HCT116 (cell line): ENCODE data around the gene TMEM134. TPM values are rescaled to one million over a fixed set of nuclear protein-coding genes. Genes with fewer than 3 reads are reported as not detected.

Experiments
- ATAC-seq: fragments of 200-7000 bp; cut with Tn5 transposase; 2 replicates; pipeline ENCODE4 v1.9.1; 2020; ENCODE audit warnings: mild to moderate bottlenecking, moderate library complexity
- BruUV-seq: library from RNA; stranded (reverse); fragments of 400-500 nt; replicated peaks from 2 replicates; lab custom pipeline; 2021; lab: Mats Ljungman, UMichigan
- CTCF ChIA-PET: fragments of 300-600 bp; sonication (Branson Sonifier 250); formaldehyde crosslinking; loops from one replicate; lab custom pipeline; 2021; ENCODE audit warnings: antibody characterized with exemption; lab: Charles Lee
- POLR2A ChIA-PET: fragments of 300-600, 350-600 bp; sonication (Branson Sonifier 250); formaldehyde crosslinking; loops from one replicate; lab custom pipeline; 2021; ENCODE audit warnings: antibody characterized with exemption; lab: Charles Lee
- RAD21 ChIA-PET, 2 experiments: fragments of 300-600 bp; sonication (Branson Sonifier 250); formaldehyde crosslinking; loops; one replicate each; lab custom pipeline; 2023; ENCODE audit warnings: low total read pairs in 2 of 2; ENCODE audit not compliant: uncharacterized antibody in 2 of 2, unreplicated experiment in 2 of 2, low non-redundant PET in 1 of 2; lab: Charles Lee
- DNase-seq: peaks from one replicate; pipeline ENCODE4 v3.0.0-alpha.2; 2010; ENCODE audit warnings: low read depth, low spot score
- H2AFZ ChIP-seq: fragments of 200-600 bp; shearing (Covaris generic), sonication (generic); 2 replicates; pipeline ENCODE4 v1.6.1; 2017; ENCODE audit warnings: low read depth, mixed run types, mixed read lengths, antibody characterized with exemption, low read length; ENCODE audit not compliant: poor library complexity, severe bottlenecking
- H3K27ac ChIP-seq: 2 replicates; pipeline ENCODE4 v1.5.1; 2012; ENCODE audit warnings: low read depth, low read length
- H3K27me3 ChIP-seq: fragments of 200-600 bp; sonication (generic); 2 replicates; pipeline ENCODE4 v1.6.1; 2016; ENCODE audit warnings: mixed run types, low read length, mixed read lengths; ENCODE audit not compliant: insufficient read depth
- H3K36me3 ChIP-seq, 2 experiments: fragments of 200-500 bp in 1 of 2; fragments of 200-600 bp in 1 of 2; sonication (Bioruptor generic) in 1 of 2; sonication (generic) in 1 of 2; 2 replicates each; pipeline versions ENCODE4 v1.5.1 to v1.6.1; 2014 to 2016; ENCODE audit warnings: low read length in 2 of 2, inconsistent platforms in 1 of 2, mixed read lengths in 1 of 2, mixed run types in 1 of 2; ENCODE audit not compliant: insufficient read depth in 2 of 2, control insufficient read depth in 1 of 2
- H3K4me1 ChIP-seq, 2 experiments: fragments of 200-600 bp in 1 of 2; sonication (generic) in 1 of 2; 2 replicates each; pipeline versions ENCODE4 v1.5.1 to v1.6.1; 2012 to 2017; ENCODE audit warnings: low read length in 2 of 2, inconsistent platforms in 1 of 2, mild to moderate bottlenecking in 1 of 2, mixed read lengths in 1 of 2, mixed run types in 1 of 2, moderate library complexity in 1 of 2; ENCODE audit not compliant: insufficient read depth in 2 of 2, control insufficient read depth in 1 of 2
- H3K4me2 ChIP-seq: fragments of 200-600 bp; sonication (generic); 2 replicates; pipeline ENCODE4 v1.6.1; 2017; ENCODE audit warnings: mixed run types, low read length, mixed read lengths
- H3K4me3 ChIP-seq, 2 experiments: fragments of 200-600 bp in 1 of 2; sonication (generic) in 1 of 2; replicated peaks in 1 of 2; 2 replicates each; pipeline ENCODE4 v1.5.1; 2011 to 2016; ENCODE audit warnings: low read length in 2 of 2, control low read depth in 1 of 2, low read depth in 1 of 2, mild to moderate bottlenecking in 1 of 2, mixed read lengths in 1 of 2, mixed run types in 1 of 2
- H3K79me2 ChIP-seq: fragments of 200-600 bp; sonication (generic); 2 replicates; pipeline ENCODE4 v1.6.1; 2017; ENCODE audit warnings: mild to moderate bottlenecking, mixed run types, low read length, moderate library complexity, mixed read lengths; ENCODE audit not compliant: insufficient read depth
- H3K9ac ChIP-seq: fragments of 200-600 bp; sonication (generic); 2 replicates; pipeline ENCODE4 v1.6.1; 2016; ENCODE audit warnings: low read length, mixed read lengths
- H3K9me2 ChIP-seq: fragments of 200-600 bp; sonication (generic), shearing (Covaris generic); 2 replicates; pipeline ENCODE4 v1.6.1; 2017; ENCODE audit warnings: mixed run types, mild to moderate bottlenecking, moderate library complexity; ENCODE audit not compliant: insufficient read depth
- H3K9me3 ChIP-seq, 2 experiments: fragments of 200-500 bp in 1 of 2; fragments of 200-600 bp in 1 of 2; sonication (Bioruptor generic) in 1 of 2; sonication (generic) in 1 of 2; 2 replicates each; pipeline ENCODE4 v1.6.1; 2014 to 2017; ENCODE audit warnings: low read length in 2 of 2, mixed read lengths in 2 of 2, inconsistent platforms in 1 of 2, low read depth in 1 of 2, mild to moderate bottlenecking in 1 of 2, mixed run types in 1 of 2, moderate library complexity in 1 of 2; ENCODE audit not compliant: control insufficient read depth in 1 of 2, insufficient read depth in 1 of 2
- H4K20me1 ChIP-seq: fragments of 200-600 bp; sonication (generic), shearing (Covaris generic); 2 replicates; pipeline ENCODE4 v1.6.1; 2017; ENCODE audit warnings: mixed run types, mild to moderate bottlenecking, moderate library complexity; ENCODE audit not compliant: insufficient read depth
- CEBPB ChIP-seq: IDR thresholded peaks from 2 replicates; pipeline ENCODE4 v1.6.1; 2012; ENCODE audit warnings: low read depth
- CTCF ChIP-seq, 3 experiments: fragments of 200-600 bp in 1 of 3; sonication (generic) in 1 of 3; IDR thresholded peaks in 2 of 3; conservative IDR thresholded peaks in 1 of 3; 2 replicates each; pipeline ENCODE4 v1.5.1; 2012 to 2017; ENCODE audit warnings: low read depth in 2 of 3, low read length in 2 of 3, antibody characterized with exemption in 1 of 3, borderline replicate concordance in 1 of 3, control low read depth in 1 of 3, mild to moderate bottlenecking in 1 of 3, mixed read lengths in 1 of 3, mixed run types in 1 of 3, moderate library complexity in 1 of 3; ENCODE audit not compliant: insufficient read depth in 1 of 3
- ELF1 ChIP-seq: IDR thresholded peaks from 2 replicates; pipeline ENCODE4 v1.6.1; 2012; ENCODE audit warnings: low read depth, borderline replicate concordance
- FOSL1 ChIP-seq: IDR thresholded peaks from 2 replicates; pipeline ENCODE4 v1.6.1; 2012; ENCODE audit warnings: low read depth
- JUND ChIP-seq: IDR thresholded peaks from 2 replicates; pipeline ENCODE4 v1.6.1; 2012
- POLR2A ChIP-seq: IDR thresholded peaks from 2 replicates; pipeline ENCODE4 v1.7.0; 2011; ENCODE audit warnings: borderline replicate concordance; ENCODE audit not compliant: insufficient read depth, insufficient read length; ENCODE audit errors: extremely low read depth
- RAD21 ChIP-seq: IDR thresholded peaks from 2 replicates; pipeline ENCODE4 v1.6.1; 2012; ENCODE audit warnings: low read depth, mild to moderate bottlenecking
- REST ChIP-seq: IDR thresholded peaks from 2 replicates; pipeline ENCODE4 v1.6.1; 2012; ENCODE audit warnings: low read depth
- SIN3A ChIP-seq: IDR thresholded peaks from 2 replicates; pipeline ENCODE4 v1.6.1; 2012; ENCODE audit warnings: low read depth
- ZFX ChIP-seq: fragments of 450-650 bp; IDR thresholded peaks from 2 replicates; pipeline ENCODE4 v1.6.1; 2017
- intact Hi-C: fragments of 100-400 bp; cut with micrococcal nuclease; formaldehyde crosslinking; loops from 2 replicates; pipeline ENCODE4 v1.10.0; 2022
- total RNA-seq: library from RNA; stranded (reverse); gene quantifications from one replicate; pipeline ENCODE4 v1.2.1, GENCODE V29; 2021; ENCODE audit not compliant: unreplicated experiment
- TF ChIP-seq, protein P1 (sequence below): IDR thresholded peaks from 2 replicates; pipeline ENCODE4 v1.6.1; 2012

The TMEM134 gene
- total RNA-seq, 1 experiment from 2014 or later, result 44.2 TPM

- no TSS peak for BruUV-seq
- H3K4me3 ChIP-seq, result no peak overlapping the region
- no peak overlapping the region for H3K4me2 ChIP-seq
- H3K9ac ChIP-seq, result no peak overlapping the region
- CTCF ChIA-PET, result no interaction called here
- H3K4me1 ChIP-seq, result peaks cover 3 to 8% of the 10 kb centered on the region in 2 experiments; a peak in 2 of 4 replicates
- no peaks in the 10 kb centered on the region for H3K79me2 ChIP-seq
- intact Hi-C loops, result no loop called here
- H3K9me3 ChIP-seq, result no peaks in the 10 kb centered on the region
- H3K27me3 ChIP-seq, result no peaks in the 10 kb centered on the region
- no peaks in the 10 kb centered on the region for H4K20me1 ChIP-seq
- H3K36me3 ChIP-seq, result no peaks in the 10 kb centered on the region
- no peak for TF ChIP-seq JUND
- TF ChIP-seq CTCF (IDR thresholded peaks at IDR 0.05 in 2 of 3, conservative IDR thresholded peaks at IDR 0.05 in 1 of 3; ENCODE audit: borderline replicate concordance in 1 of 3, insufficient read depth in 1 of 3, low read depth in 2 of 3, low read length in 2 of 3), result no peak
- TF ChIP-seq SIN3A, result no peak
- TF ChIP-seq POLR2A, result no peak
- no peak for TF ChIP-seq REST
- no peak for TF ChIP-seq FOSL1
- no peak for TF ChIP-seq ELF1
- no peak for TF ChIP-seq RAD21
- TF ChIP-seq, protein P1, sequence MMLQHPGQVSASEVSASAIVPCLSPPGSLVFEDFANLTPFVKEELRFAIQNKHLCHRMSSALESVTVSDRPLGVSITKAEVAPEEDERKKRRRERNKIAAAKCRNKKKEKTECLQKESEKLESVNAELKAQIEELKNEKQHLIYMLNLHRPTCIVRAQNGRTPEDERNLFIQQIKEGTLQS, result no peak
- no peak for TF ChIP-seq CEBPB
- no peak for TF ChIP-seq ZFX
- TF ChIP-seq, all 23 proteins: peak for 0
- no peak overlapping the region for H3K27ac ChIP-seq
- H2AFZ ChIP-seq, result no peak overlapping the region
- RAD21 ChIA-PET, result no interaction called here
- POLR2A ChIA-PET, result no interaction called here
- DNase-seq (no peak), ATAC-seq (no peak)
- no peaks in the 10 kb centered on the region for H3K9me2 ChIP-seq
Measured at GRCh38 chr11:67448220-67448609, 20.8 kb downstream of the TMEM134 start.
